HAP-1 (cell line): ENCODE measurements around the gene PPP2R3B.

Source experiments
- DNase-seq, 2 experiments: peaks; one replicate each; pipeline ENCODE4 v3.0.0-alpha.2; 2016 to 2020; ENCODE audit warnings: low spot score in 2 of 2
- H3K27me3 ChIP-seq: fragments of 250-450 bp; sonication (Bioruptor Pico); 2 replicates; pipeline ENCODE4 v1.5.1; 2020; ENCODE audit warnings: low read depth, mild to moderate bottlenecking, moderate library complexity
- H3K36me3 ChIP-seq: fragments of 250-450 bp; sonication (Bioruptor Pico); replicated peaks from 2 replicates; pipeline ENCODE4 v1.5.1; 2020; ENCODE audit warnings: mild to moderate bottlenecking
- H3K4me1 ChIP-seq: fragments of 250-450 bp; sonication (Bioruptor Pico); 2 replicates; pipeline ENCODE4 v1.5.1; 2020; ENCODE audit warnings: mild to moderate bottlenecking
- H3K4me3 ChIP-seq: fragments of 250-450 bp; sonication (Bioruptor Pico); 2 replicates; pipeline ENCODE4 v1.5.1; 2020; ENCODE audit warnings: mild to moderate bottlenecking, moderate library complexity
- H3K9me3 ChIP-seq: fragments of 250-450 bp; sonication (Bioruptor Pico); 2 replicates; pipeline ENCODE4 v1.5.1; 2020; ENCODE audit warnings: mild to moderate bottlenecking, moderate library complexity
- in situ Hi-C: fragments of 300-500 bp; cut with MboI; formaldehyde crosslinking; loops from 3 replicates; pipeline ENCODE4 v1.14.3; 2020; ENCODE audit warnings: low sequenced_read_pairs, inconsistent platforms, mixed read lengths

Gene PPP2R3B

GRCh38 chrX:370963-371745 is 15.6 kb downstream of the PPP2R3B start:
- H3K36me3 ChIP-seq, result no peaks in the 10 kb centered on the region
- no peaks in the 10 kb centered on the region for H3K9me3 ChIP-seq
- DNase-seq, result no peak
- H3K27me3 ChIP-seq, result no peaks in the 10 kb centered on the region
- no peak overlapping the region for H3K4me3 ChIP-seq
- H3K4me1 ChIP-seq, result no peaks in the 10 kb centered on the region
- in situ Hi-C loops, result no loop called here

GRCh38 chrX:370244-370962 is 16.3 kb downstream of the PPP2R3B start:
- H3K27me3 ChIP-seq, result no peaks in the 10 kb centered on the region
- no peaks in the 10 kb centered on the region for H3K36me3 ChIP-seq
- in situ Hi-C loops, result no loop called here
- H3K4me3 ChIP-seq, result no peak overlapping the region
- no peaks in the 10 kb centered on the region for H3K4me1 ChIP-seq
- no peak for DNase-seq
- no peaks in the 10 kb centered on the region for H3K9me3 ChIP-seq

- no peaks in the 10 kb centered on the region for H3K4me1 ChIP-seq
- H3K27me3 ChIP-seq, result no peaks in the 10 kb centered on the region
- no peaks in the 10 kb centered on the region for H3K9me3 ChIP-seq
- H3K4me3 ChIP-seq, result no peak overlapping the region
- in situ Hi-C loops, result no loop called here
- H3K36me3 ChIP-seq, result no peaks in the 10 kb centered on the region
- DNase-seq, result no peak
Measured at GRCh38 chrX:369563-370101, 17.1 kb downstream of the PPP2R3B start.

- no peak overlapping the region for H3K4me3 ChIP-seq
- no peak for DNase-seq
- no peaks in the 10 kb centered on the region; the same call in 1 of the 2 replicates for H3K9me3 ChIP-seq
- H3K36me3 ChIP-seq, result no peaks in the 10 kb centered on the region
- in situ Hi-C loops, result no loop called here
- H3K4me1 ChIP-seq, result no peaks in the 10 kb centered on the region
- H3K27me3 ChIP-seq, result no peaks in the 10 kb centered on the region
Measured at GRCh38 chrX:368811-369562, 17.7 kb downstream of the PPP2R3B start.

GRCh38 chrX:367866-368265 is 18.8 kb downstream of the PPP2R3B start:
- DNase-seq, result no peak
- H3K4me3 ChIP-seq, result no peak overlapping the region
- no peaks in the 10 kb centered on the region for H3K27me3 ChIP-seq
- in situ Hi-C loops, result no loop called here
- no peaks in the 10 kb centered on the region for H3K36me3 ChIP-seq
- no peaks in the 10 kb centered on the region; the same call in 1 of the 2 replicates for H3K9me3 ChIP-seq
- H3K4me1 ChIP-seq, result no peaks in the 10 kb centered on the region

- DNase-seq, result no peak
- in situ Hi-C loops, result no loop called here
- Histone ChIP-seq H3K9me3 (no peaks in the 10 kb centered on the region; the same call in 1 of the 2 replicates), H3K4me3 (no peak overlapping the region), H3K36me3 (no peaks in the 10 kb centered on the region), H3K4me1 (no peaks in the 10 kb centered on the region), H3K27me3 (no peaks in the 10 kb centered on the region)
Measured at GRCh38 chrX:367349-367748, 19.4 kb downstream of the PPP2R3B start.

- peaks cover 20% of the 10 kb centered on the region for H3K36me3 ChIP-seq
Measured at GRCh38 chrX:363621-364375, 22.9 kb downstream of the PPP2R3B start.

GRCh38 chrX:362937-363620 is 23.6 kb downstream of the PPP2R3B start:
- Histone ChIP-seq H3K4me1 (no peaks in the 10 kb centered on the region), H3K36me3 (peaks cover 22% of the 10 kb centered on the region), H3K4me3 (no peak overlapping the region), H3K27me3 (no peaks in the 10 kb centered on the region), H3K9me3 (peaks cover 10% of the 10 kb centered on the region)
- DNase-seq, result no peak
- in situ Hi-C loops, result no loop called here

More at GRCh38 chrX:363621-364375, 22.9 kb downstream of the PPP2R3B start:
- no peak overlapping the region for H3K4me3 ChIP-seq
- H3K9me3 ChIP-seq, result peaks cover 10% of the 10 kb centered on the region
- in situ Hi-C loops, result no loop called here
- no peak for DNase-seq
- H3K27me3 ChIP-seq, result no peaks in the 10 kb centered on the region
- H3K4me1 ChIP-seq, result no peaks in the 10 kb centered on the region

GRCh38 chrX:362351-362750 is 24.4 kb downstream of the PPP2R3B start:
- H3K4me3 ChIP-seq, result no peak overlapping the region
- no peaks in the 10 kb centered on the region for H3K4me1 ChIP-seq
- H3K27me3 ChIP-seq, result no peaks in the 10 kb centered on the region
- in situ Hi-C loops, result no loop called here
- no peak for DNase-seq
- peaks cover 28% of the 10 kb centered on the region for H3K36me3 ChIP-seq
- peaks cover 10% of the 10 kb centered on the region for H3K9me3 ChIP-seq

GRCh38 chrX:361231-362145 is 25.2 kb downstream of the PPP2R3B start:
- Histone ChIP-seq H3K36me3 (peaks cover 30% of the 10 kb centered on the region), H3K4me3 (no peak overlapping the region), H3K27me3 (no peaks in the 10 kb centered on the region), H3K9me3 (peaks cover 10% of the 10 kb centered on the region), H3K4me1 (no peaks in the 10 kb centered on the region)
- in situ Hi-C loops, result no loop called here
- no peak for DNase-seq

- in situ Hi-C loops, result no loop called here
Measured at GRCh38 chrX:360496-361150, 26.1 kb downstream of the PPP2R3B start.

More at GRCh38 chrX:360496-361150, 26.1 kb downstream of the PPP2R3B start:
- Histone ChIP-seq H3K36me3 (peaks cover 30% of the 10 kb centered on the region), H3K9me3 (peaks cover 10% of the 10 kb centered on the region), H3K4me1 (no peaks in the 10 kb centered on the region), H3K27me3 (no peaks in the 10 kb centered on the region), H3K4me3 (no peak overlapping the region)
- no peak for DNase-seq
